HG02870 (cell line): ENCODE measurements around the gene SDK1.

Source experiments
- ATAC-seq: cut with Tn5 transposase; IDR thresholded peaks from one replicate; pipeline ENCODE4 v1.9.1; 2021; ENCODE audit warnings: mild to moderate bottlenecking, moderate library complexity; ENCODE audit not compliant: unreplicated experiment

SDK1 gene

GRCh38 chr7:4006687-4007086 is 705.6 kb downstream of the SDK1 start:
- no peak for ATAC-seq

DNA sequence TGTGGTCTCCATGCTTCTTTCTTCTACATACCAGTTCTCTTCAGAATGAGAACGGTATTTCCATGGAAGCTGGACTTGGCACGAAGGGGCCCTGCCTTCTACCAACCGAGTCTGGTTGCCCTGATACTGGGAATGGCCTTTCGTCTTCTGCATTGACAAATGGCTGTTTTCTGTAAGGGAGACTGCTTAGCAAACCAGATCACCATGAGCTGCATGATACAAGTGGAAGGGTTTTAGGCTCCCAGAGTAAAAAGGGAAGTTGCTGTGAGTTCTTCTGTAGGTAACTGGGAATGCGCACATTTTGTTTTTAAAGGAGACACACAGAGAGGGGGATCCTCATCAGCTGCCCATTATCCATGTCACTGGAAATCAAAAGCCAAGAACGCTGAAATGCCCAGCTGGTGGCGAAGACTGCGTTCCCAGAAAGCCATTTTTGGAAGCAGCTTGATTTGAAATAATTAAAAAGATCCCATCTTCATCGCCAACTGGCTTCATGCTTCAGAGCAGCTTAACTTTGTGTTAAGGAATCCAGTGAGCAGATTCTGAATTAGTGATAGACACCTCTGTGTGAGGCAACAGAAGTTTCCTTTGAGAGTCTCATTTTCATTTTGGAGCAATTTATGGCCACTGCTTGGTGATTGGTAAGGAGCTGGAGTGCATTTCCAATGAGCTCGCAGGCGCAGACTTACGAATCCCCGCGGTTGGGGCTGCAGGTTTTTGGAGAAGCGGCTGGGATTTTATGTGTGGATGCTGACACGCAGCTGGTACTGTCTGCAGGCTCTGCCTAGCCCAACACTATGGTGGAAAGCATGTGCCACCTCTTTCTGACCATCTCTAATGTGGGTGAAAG is 708.4 kb downstream of the SDK1 start:
- ATAC-seq, result no peak

DNA sequence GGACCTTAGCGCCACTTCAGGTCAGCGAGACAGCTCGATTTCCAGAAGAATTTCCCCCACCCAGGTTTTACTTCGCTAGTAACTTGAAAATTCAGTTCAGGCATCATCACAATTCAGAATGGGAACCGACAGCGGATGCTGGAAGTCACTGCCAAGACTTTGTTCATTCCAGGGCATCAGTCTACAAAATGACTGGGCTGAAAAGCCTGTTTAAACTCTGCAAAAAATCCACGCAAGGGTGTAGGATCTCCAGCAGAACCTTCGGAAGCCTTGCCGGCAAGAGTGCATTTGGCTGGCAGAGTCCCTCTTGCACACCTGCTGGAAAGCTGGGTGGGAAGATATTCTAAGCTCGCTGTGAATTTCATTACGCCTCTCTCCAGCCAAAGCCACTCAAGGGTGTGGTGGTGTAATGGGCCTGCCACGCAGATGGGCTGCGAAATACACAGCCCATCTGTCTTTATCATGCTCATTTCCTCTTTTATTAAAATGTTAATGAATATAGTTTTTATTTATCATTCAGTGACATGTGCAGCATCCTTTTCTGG is 709.1 kb downstream of the SDK1 start:
- no peak for ATAC-seq

- no peak for ATAC-seq
Observed at GRCh38 chr7:4010923-4011656, 710.0 kb downstream of the SDK1 start.

DNA sequence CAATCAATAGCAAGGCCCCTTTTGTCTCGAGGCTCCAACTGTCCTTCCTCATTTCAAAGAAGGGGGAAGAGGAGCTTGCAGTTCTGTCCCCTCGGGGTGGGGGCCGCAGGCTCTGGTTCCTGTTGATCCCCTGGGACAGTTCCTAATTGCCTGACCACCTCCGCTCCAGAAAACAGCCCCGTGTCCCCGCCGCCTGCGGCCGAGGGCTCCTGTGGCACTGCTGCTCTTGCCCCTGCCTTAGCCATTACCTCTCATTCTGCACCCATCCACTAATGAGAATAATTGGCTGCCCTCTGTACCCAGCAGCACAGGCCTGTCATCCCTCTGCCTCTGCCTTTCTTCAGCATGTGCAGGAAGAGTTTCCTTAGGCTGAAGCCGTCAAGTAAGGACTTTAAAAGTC is 712.7 kb downstream of the SDK1 start:
- no peak for ATAC-seq

DNA sequence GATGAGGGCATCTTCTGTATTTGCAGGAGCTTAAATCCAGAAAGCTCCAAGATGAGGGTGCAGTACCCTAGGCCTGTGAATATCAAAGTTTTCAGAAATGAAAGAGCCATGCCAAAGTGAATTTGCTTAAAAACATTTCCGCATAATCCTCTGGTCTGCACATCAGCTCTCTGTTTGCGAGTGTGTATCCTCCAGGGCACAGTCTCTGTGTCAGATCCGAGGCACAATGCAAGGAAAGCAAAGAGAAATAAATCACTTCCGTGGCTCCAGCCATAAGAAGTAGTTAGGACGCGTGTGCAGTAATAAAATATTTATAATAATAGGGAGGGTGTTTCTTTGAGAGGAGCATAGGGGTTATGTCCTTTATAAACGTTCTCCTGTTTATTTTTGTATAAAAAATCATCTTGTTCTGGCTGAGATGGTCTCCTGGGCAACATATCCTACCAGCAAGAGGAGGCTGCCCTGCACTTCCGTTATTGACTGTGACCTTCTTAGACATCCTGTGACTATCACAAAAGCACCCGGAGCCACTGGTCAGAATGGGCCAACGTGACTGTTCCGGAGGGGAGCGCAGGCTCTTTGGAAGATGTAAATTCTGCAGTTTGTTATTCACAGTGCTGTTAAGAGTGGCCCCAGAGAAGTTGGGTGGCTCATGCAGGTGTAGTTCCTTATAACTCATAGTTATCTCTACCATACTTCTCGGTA is 713.4 kb downstream of the SDK1 start:
- no peak for ATAC-seq

DNA sequence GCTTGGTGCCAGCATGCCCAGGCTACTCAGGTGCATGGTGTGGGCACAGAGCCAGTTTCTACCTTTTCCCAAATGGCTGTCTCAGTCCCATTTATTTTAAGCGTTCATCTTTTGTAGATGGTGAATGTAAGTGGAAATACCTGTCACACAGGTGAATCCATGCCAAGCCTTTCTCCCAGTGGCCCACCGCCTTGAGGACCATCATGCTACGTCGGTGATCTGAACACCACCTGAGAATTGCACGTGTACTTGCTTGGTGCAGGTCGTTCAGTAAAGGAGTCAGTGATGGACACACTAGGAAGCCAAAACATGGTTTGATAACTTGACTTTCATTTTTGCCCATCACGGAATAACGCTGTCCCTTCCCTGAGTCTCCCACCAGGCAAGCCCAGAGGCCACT is 714.3 kb downstream of the SDK1 start:
- no peak for ATAC-seq

DNA sequence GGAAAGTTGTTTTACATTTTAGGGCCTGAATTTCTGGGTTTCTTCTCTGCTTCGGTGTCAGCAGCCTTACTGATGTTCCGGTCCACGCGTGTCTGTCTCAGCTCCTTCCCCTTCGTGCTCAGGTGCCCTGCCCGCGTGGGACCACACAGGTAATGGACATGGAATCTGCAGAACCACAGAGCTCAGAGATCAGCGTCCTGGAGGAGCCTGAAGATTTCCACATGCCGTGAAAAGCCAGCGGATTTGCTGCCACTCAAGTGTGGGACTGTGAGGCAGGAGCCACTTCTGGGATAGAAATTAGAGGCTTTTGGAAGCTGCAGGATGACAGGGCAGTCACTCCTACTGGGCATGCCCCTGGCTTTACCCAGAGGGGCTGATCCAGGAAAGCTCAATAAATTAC is 714.9 kb downstream of the SDK1 start:
- ATAC-seq, result no peak

- no peak for ATAC-seq
Observed at GRCh38 chr7:4017081-4017480, 716.0 kb downstream of the SDK1 start.

- no peak for ATAC-seq
Observed at GRCh38 chr7:4017785-4018184, 716.7 kb downstream of the SDK1 start.

GRCh38 chr7:4018601-4019316 is 717.7 kb downstream of the SDK1 start:
- no peak for ATAC-seq

DNA sequence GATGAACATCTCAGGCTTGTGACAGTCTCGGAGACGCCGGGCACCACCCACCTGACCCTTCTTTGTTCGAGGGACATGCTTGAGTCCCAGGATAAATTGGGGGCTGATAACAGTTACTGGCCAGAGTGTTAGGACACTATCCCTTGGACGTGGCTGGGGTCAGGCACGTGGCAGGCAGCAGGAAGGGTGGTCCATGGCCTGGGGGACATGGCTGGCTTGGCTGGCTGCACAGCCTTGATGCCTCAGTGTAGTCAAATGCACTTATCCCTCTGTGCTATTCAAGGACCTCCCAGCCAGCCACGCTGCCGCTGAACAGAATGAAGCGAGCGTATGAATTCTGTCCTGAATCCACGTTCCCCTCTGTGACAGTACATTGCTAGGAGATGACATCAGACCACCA is 719.0 kb downstream of the SDK1 start:
- ATAC-seq, result no peak

- no peak for ATAC-seq
Observed at GRCh38 chr7:4021413-4021812, 720.4 kb downstream of the SDK1 start.

GRCh38 chr7:4022265-4022664 is 721.2 kb downstream of the SDK1 start:
- ATAC-seq, result no peak

DNA sequence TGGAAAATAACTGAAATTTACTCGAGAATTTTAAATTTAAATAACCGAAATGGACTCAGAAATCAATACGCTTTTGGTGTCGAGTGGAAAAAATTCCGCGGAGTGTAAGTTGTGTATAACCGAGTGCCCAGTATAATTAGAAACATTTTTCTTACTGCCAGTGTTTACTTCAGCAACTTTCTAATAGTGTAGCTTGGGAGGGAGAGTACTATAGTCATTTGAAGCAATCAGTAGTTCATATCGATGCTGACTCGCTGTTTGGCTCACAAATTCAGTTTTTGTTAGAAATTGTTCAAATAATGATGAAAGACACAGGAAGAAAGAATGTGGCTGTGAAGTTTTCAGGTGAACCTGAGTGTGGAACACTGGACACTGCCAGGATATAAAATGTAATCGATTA is 722.5 kb downstream of the SDK1 start:
- ATAC-seq, result no peak

DNA sequence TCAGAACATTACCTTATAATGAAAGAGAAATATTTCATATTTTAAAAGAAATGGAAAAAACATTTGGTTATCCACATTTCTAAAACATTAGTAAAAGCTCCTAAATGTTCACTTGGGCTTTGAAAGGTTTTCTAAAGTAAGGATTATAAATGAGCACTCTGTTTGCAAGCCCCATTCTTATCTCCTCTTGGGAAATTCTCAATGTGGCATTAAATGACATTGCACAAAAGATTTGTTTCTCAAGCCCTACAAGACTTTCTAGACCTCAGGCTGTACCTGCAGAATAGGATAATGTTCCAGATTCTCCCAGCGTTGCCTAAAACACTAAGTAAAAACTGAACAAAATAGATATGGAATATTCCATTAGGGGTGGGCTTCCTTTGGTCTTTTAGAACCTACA is 723.1 kb downstream of the SDK1 start:
- no peak for ATAC-seq

DNA sequence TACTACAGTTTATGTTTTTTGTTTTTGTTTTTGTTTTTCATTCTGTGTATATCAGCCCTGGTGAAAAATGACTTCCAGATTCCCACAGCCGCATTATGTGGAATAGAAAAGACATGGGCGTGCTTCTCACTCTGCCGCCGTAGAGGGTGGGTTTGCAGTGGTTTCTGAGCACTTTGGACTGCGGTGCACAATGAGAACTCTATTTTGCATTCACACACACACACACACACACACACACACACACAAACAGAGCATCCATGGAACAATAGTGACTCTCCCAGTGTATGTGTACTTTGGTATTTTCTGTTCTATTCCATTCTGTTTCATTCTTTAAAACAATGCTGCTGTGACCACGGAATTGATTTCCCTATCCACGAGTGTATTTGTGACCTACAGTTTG is 723.8 kb downstream of the SDK1 start:
- ATAC-seq, result no peak

GRCh38 chr7:4025210-4025609 is 724.2 kb downstream of the SDK1 start:
- ATAC-seq, result no peak

- no peak for ATAC-seq
Observed at GRCh38 chr7:4025694-4026615, 724.9 kb downstream of the SDK1 start.
